ENCODE measurements around the gene CEP170B.
"Not testable (repeated sequence)": the region's sequence is repeated elsewhere in the genome, so short reads cannot be mapped to it uniquely, and the experiment has no call there.

CEP170B gene

DNA sequence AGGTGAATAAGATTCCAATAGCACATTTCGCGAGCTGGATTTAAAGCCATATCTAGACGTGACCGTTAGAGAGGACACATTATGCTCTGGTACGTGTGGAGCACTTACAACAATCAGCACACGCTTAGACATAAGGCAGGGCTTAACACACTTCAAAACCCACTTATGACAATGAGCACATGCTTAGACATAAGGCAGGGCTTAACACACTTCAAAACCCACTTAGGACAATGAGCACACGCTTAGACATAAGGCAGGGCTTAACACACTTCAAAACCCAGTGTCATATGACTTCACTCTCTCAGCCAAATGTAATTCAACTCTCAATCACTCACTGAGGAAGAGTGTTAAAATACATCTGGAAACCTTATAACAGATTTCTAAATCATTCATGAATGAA lies 48.4 kb downstream of the CEP170B start:
- no peak for DNase-seq (ENCODE audit: low read depth in 2 of 2)

DNA sequence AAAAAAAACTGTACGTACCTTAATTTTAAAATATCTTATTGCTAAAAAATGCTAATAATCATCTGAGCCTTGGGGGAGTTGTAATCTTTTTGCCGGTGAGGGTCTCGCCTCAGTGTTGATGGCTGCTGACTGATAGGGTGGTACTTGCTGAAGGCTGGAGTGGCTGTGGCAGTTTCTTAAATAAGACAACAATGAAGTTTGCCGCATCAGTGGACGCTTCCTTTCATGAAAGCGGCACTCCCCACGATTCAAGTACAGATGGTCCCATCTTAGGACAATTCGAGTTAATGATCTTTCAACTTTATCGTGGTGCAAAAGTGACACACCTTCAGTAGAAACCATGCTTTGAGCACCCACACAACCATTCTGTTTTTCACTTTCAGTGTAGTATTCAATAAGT lies 52.0 kb downstream of the CEP170B start:
- DNase-seq (ENCODE audit: low read depth in 2 of 2), result no peak

DNA sequence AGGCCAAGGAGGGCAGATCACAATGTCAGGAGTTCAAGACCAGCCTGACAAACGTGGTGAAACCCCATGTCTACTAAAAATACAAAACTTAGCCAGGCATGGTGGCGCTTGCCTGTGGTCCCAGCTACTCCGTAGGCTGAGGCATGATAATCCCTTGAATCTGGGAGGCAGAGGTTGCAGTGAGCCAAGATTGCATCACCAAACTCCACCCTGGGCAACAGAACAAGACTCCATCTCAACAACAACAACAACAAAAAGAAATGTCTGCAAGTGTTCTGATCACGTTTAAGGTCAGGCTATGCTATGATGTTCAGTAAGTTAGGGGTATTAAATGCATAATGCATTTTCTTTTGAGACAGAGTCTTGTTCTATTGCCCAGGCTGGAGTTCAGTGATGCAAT lies 52.9 kb downstream of the CEP170B start:
- DNase-seq (ENCODE audit: low read depth in 2 of 2), result no peak

DNA sequence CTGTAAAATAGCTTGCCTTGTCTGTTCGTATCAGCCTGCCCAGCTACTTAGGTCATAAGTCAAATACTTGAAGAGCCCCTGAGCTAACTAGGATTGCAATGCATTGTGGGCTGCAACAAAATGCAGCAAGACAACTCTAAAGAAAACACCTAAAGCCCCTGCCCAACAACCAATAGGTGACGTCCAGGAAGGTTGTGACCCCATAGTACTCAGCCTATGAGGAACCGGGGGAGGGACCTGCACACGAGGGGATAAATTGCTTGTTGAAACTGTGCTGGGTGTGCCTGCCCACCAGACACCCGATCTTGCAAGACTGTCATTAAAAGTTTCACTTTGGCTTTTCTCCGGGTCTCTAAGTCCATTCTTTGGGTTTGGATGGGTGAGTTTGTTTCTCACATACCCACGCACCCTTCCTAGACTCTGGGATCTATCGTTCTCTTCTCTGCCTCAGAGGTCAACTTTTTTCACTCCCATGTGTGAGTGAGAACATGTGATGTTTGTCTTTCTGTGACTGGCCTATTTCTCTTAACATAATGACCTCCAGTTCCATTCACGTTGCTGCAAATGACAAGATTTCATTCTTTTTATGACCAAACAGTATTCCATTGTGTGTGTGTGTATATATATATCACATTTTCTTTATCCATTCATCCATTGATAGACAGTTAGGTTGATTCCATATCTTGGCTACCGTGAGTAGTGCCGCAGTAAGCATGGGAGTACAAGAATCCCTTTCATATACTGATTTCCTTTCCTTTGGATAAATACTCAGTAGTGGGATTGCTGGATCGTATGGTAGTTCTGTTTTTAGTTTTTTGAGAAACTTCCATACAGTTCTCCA lies 54.3 kb downstream of the CEP170B start:
- DNase-seq (ENCODE audit: low read depth in 2 of 2), result not testable (repeated sequence)

DNA sequence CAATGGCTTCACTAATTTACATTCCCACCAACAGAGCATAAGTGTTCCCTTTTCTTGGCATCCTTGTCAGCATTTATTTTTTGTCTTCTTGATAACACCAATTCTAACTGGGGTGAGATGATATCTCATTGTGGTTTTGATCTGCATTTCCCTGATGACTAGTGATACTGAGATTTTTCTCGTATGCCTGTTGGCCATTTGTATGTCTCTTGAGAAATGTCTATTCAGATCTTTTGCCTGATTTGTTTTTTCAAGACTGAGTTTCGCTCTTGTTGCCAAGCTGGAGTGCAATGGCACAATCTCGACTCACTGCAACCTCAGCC lies 54.9 kb downstream of the CEP170B start:
- DNase-seq (ENCODE audit: low read depth in 2 of 2), result no peak

DNA sequence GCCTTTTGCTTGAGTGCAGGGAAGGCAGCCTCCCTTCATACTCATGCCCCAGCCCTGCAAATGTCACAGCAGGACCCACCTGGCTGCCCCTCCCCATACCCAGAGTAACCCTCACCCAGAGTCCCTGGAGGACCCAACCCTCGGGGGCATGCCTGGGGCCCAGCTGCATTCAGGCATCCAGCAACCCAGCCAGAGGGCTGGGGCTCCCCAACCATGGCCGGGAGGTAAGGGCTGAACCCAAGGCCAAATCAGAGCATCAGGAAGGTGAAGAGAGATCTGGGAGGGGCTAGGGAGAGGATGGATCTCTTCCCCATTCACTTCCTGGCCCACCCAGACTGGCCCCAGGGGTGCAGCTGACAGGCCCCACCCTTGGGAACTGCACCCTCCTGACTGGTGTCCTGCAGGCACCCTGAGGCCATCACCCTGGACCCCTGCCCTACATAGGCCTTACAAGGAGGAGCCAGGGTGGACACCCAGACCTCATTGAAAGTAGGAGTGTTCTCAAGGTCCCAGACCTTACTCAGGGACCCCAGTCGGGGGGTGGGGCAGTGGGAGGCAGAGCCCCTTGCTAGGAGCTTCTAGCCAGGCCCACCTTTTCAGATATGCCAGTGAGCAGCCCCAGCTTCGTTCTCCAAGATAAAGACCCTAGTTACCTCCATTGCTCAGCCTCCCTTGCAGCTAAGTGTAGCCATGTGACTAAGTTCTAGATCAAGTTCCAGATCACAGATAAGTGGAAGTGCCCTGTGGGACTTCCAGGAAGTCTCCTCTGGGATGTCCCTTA lies 58.8 kb downstream of the CEP170B start:
- no peak for DNase-seq (ENCODE audit: low read depth in 2 of 2)

DNA sequence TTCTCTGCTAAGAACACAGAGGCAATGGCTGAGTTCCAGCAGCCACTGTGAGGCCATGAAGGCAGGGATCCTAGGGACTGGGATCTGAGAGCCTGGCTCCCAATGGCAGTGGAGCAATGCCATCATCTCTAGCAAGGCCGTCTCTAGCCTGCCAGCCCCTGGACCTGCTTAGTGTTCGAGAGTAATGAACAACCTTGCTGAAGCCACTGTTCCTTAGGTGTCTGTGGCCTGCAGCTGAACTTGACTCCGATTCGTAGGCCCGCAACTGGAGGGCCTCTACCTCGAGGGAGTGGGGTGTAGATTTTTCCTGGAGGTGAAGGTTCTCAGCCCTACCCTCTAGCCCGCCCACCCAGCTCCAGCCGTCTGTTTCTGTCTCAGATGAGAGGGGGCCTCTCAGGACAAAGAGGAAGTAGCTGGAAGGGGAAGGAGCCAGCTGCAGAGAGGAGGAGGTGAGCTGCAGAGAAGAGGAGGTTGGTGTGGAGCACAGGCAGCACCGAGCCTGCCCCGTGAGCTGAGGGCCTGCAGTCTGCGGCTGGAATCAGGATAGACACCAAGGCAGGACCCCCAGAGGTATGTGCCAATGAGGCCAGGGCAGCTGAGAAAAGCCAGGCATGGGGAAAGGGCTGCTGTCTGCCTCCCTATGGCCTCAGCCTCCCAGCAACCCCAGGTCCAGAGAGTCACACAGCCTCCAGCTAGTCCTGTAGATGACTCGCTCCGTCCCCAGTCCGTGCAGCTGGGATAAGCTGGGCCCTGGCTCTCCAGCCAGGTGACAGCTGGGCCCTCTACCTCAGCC lies 59.5 kb downstream of the CEP170B start, which contains the start of gene PLD4:
PLD4 (plus strand) TSS at position 459 of the 793 bp plus-strand sequence. CDS start 2,262 bp downstream, outside the sequence.
- DNase-seq (ENCODE audit: low read depth in 2 of 2), result no peak

DNA sequence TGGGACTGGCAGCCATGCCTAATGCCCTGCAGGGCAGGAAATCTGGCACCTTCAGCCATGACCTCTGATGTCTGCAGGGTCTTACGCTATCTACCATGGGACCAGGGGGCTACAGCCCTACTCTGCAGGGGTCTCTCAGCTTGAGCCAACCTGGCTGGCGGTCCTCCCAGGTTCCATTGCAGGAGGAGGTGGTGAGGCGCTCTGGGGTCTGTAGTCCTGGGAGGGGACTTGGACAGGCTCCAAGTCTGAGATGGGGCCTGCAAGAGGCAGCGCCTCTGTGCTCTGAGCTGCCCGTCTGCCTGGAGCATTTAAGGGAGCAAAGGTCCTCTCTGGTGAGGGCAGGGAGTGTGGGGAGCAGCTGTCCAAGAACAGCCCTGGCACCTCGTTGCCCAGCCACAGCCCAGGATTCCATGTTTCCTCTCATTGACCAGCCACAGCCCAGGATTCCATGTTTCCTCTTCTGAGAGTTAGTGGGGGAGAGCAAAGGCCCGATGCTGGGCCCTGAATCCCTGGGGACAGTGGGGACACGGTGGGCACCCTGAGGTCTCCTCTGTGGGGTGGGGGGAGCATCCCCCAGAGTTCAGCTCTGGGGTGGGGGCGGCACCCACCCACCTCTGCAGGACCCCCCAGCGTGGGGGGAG lies 60.3 kb downstream of the CEP170B start:
- no peak for DNase-seq (ENCODE audit: low read depth in 2 of 2)

DNA sequence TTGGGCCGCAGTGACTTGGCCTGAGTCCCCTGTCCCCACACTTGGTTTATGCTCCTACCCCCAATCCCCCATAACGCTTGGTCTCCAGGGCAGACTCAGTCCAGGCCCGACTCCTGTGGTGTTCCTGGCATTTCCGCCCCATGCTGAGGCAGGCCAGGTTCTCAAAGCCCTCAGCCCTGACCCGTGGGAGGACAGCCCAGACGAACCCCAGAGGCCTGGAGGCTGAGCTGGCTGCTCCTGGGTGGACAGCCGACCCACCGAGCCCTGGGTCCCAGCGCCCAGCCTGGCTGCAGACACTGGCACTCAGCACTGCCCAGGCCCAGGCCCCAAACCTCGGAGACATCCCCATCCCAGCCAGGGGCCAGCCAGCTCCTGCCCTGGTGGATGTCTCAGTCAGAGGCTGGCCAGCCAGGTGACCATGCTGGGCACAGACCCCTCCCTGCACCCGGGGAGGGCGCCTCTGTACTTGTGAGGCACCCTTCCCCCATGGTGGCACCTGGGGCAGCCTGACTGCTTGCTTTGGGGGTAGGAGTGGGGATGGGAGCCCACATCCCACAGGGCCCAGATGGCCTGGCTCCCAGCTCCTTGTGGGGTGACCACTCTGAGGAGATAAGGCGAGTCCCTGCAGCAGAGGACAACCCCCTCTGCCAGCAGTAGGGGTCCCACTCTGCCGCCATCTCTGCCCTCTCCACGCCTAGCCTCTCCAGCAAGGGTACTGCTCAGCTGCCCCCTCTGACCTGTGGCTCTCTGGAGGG lies 61.0 kb downstream of the CEP170B start:
- no peak for DNase-seq (ENCODE audit: low read depth in 2 of 2)

DNA sequence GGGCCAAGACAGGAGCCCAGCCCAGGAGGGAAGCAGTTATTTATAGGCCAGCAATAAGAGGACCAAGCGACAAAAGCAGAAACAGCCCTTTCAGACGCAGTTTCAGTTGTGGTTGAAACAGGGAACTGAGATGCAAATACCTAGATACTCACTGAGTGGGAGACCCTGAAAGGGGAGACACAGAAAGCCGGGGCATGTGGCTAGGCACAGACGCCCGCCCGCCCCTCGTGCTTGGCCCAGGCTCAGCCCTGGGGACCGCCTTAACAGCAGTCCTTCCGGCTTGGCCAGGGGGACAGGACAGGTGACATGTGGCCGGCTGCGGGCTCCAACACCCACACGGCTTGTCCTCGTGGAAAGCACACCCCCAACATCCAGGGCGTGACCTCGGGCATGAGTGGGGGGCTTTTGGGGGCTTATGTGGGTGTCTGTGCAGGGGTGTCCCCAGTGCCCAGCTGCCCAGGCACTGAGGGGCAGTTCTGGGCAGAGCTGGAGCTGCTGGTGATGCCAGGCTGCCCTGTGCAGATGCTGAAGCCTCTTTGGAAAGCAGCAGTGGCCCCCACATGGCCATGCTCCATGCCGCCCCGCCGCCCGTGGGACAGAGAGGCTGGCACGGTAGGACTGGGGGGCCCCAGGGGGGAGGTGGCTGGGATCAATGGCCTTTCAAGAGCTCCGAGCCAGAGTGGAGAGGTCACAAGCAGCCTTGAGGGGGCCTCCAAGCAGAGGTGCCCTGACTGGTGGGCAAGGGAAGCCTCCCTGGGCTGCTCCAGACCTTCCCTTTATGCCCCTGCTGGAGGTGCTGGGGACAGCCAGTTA lies 61.8 kb downstream of the CEP170B start:
- no peak for DNase-seq (ENCODE audit: low read depth in 2 of 2)

DNA sequence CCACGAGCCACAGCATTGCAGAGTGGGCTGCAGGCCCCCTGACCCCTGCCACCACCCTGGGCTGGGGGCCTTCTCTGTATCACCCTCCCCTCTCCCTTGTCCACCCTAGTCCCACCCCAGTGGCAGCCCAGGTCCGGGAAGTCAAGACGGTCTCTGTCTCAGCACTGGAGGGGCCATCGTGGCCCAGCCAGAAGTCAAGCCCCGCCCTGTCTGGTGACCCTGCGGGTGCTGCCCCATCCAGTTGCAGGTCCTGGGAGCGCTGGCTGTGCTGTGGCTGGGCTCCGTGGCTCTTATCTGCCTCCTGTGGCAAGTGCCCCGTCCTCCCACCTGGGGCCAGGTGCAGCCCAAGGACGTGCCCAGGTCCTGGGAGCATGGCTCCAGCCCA lies 62.4 kb downstream of the CEP170B start:
- no peak for DNase-seq (ENCODE audit: low read depth in 2 of 2)

DNA sequence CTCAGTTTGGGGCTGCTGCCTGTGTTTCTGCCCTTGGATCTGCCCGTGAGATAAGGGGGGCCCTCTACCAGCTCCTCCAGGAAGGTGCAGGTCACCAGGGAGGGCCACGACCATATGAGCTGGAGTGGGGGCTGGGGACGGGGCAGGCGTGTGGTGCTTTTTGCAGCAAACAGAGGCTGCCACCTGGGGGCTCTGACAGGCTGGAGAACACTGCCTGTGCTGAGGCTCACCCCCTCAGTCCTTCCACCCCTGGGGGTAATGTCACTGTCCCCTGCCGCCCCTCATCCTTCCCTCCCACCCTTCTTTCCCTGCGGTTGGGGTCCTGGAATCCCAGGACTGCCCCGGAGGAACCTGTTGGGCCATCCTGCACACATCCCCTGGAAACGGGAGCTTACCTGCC lies 62.8 kb downstream of the CEP170B start:
- DNase-seq (ENCODE audit: low read depth in 2 of 2), result no peak

DNA sequence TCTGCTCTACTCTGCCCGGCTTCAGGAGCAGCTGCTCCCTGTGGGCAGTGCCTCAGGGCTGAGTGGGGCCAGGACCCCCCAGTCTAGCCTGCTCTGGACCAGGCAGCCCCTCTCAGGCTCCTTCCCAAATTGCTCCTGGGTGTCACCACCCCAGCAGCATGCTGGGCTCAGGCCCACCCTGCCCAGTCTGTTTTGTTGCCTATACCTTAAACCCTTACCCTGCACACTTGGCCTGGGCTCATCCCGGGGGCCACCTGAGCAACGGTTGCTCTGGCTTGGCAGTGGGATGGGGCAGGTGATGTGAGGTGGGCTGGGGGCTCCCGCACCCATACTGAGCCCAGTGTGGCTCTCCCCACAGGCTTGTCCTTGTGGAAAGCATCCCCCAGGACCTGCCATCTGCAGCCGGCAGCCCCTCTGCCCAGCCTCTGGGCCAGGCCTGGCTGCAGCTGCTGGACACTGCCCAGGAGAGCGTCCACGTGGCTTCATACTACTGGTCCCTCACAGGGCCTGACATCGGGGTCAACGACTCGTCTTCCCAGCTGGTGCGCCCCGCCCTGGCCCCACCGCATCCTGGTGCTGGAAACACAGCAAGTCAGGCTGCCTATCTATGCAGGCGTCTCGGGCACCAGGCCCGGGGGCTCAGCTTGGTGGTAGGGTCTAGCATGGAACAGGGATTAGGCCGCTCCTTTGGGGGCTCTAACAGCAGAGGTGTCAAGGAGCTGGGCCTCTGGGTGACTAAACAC lies 63.5 kb downstream of the CEP170B start:
- DNase-seq (ENCODE audit: low read depth in 2 of 2), result no peak

DNA sequence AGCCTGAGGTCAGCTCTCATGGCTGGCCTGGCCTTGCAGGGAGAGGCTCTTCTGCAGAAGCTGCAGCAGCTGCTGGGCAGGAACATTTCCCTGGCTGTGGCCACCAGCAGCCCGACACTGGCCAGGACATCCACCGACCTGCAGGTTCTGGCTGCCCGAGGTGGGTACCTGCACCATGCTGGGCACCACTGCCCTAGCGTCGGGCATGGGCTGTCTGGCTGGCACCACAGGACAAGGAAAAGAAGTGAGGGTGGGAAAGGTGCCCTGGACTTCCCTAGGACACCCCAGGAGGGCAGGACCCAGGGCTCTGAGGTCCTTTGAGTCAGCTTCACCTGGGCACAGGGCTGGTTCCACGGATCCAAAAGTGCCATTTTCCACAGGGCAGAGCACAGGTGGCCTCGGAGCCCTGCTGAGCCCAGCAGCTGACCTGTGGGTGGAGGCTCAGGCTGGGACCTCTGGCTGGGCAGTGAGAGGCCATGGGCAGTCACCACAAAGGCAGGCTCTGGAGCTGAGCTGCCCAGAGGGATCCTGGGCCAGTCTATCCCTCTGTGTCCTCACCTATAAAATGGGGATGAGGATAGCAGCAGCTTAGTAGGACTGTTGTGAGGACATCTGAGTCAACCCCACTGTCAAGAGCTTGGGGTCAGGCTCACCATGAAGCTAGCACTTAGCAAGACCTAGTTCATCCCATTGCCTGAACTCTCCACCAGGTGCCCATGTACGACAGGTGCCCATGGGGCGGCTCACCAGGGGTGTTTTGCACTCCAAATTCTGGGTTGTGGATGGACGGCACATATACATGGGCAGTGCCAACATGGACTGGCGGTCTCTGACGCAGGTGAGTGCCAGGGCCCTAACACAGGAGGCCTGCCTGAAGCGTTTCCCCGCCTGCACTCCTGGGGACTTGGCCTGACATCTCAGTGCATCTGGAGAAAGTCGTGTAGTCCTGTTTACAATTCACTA lies 64.5 kb downstream of the CEP170B start:
- no peak for DNase-seq (ENCODE audit: low read depth in 2 of 2)

DNA sequence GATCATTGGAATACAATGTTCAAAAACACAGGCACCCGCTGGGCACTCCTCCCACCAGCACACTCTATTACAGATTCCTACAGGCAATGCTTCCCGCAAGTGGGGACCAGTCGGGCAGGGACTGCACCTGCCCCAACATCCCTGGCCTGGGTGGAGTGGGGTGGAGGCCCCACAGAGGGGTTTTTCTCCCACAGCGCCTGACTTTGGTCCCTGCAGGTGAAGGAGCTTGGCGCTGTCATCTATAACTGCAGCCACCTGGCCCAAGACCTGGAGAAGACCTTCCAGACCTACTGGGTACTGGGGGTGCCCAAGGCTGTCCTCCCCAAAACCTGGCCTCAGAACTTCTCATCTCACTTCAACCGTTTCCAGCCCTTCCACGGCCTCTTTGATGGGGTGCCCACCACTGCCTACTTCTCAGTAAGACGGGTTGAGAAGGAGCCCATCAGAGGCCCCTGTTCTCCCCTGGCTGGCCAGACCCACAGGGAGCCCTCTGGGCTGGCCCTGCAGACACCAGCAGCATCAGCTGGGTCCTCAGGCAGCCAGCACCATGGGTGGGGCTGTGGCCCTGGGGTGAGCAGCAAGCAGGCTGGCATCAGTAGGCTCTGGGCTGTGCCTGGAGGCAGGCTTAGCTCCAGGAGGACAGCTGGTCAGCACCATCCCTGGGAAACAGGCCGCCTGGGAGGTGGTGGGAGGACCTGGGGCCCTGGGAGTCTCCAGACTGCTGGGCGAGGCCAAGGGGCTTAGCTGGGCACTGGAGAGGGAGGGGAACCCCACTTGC lies 65.6 kb downstream of the CEP170B start:
- no peak for DNase-seq (ENCODE audit: low read depth in 2 of 2)

DNA sequence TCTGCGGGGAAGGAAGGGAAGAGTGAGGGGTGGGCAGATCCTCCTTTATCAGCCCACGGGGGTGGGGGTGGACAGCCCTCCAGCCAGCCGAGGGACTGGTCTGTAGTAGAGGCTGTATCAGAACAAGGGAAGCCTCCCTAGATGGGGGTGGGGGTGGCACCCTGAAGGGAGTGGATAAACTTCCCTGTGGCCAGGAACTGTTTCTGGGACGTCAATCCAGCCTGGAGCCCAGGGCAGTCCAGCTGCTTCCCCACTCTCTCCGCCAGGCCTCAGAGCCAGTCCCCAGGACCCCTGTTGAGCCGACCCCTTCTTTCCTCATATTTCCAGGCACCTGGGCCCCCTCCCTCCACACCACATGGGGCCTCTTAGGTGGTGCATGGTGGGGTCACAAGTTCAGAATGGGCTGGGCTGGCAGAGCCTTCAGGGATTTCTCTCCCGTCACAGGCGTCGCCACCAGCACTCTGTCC lies 66.3 kb downstream of the CEP170B start:
- DNase-seq (ENCODE audit: low read depth in 2 of 2), result no peak

Measured in stimulated activated CD8-positive, alpha-beta memory T cell treated with anti-CD3 and anti-CD28 coated beads, Interleukin-7, amount 100 ng/mL, for 1 hour (primary cell).